Endothelial cell (in vitro differentiated cells): ENCODE results near the gene CEP295NL. TPM values are rescaled to one million over a fixed set of nuclear protein-coding genes. Genes with fewer than 3 reads are reported as not detected.

Source experiments
- DNase-seq: peaks from one replicate; pipeline ENCODE4 v3.0.0; 2021; ENCODE audit warnings: low spot score
- H3K27ac Mint-ChIP-seq: one replicate; pipeline ENCODE4 v1.8.0; 2021; ENCODE audit warnings: mixed read lengths, inconsistent platforms; ENCODE audit not compliant: unreplicated experiment
- H3K27me3 Mint-ChIP-seq: one replicate; pipeline ENCODE4 v1.8.0; 2021; ENCODE audit warnings: mild to moderate bottlenecking, moderate library complexity, mixed read lengths, inconsistent platforms; ENCODE audit not compliant: unreplicated experiment
- H3K36me3 Mint-ChIP-seq: one replicate; pipeline ENCODE4 v1.8.0; 2021; ENCODE audit warnings: mild to moderate bottlenecking, low read depth, mixed read lengths, inconsistent platforms; ENCODE audit not compliant: unreplicated experiment
- H3K4me1 Mint-ChIP-seq: one replicate; pipeline ENCODE4 v1.8.0; 2021; ENCODE audit warnings: mild to moderate bottlenecking, mixed read lengths, inconsistent platforms; ENCODE audit not compliant: unreplicated experiment
- H3K4me3 Mint-ChIP-seq: one replicate; pipeline ENCODE4 v1.8.0; 2021; ENCODE audit warnings: mild to moderate bottlenecking, mixed read lengths, inconsistent platforms; ENCODE audit not compliant: unreplicated experiment
- H3K9me3 Mint-ChIP-seq: one replicate; pipeline ENCODE4 v1.8.0; 2021; ENCODE audit warnings: mixed read lengths, inconsistent platforms; ENCODE audit not compliant: unreplicated experiment
- total RNA-seq: library from RNA; stranded (reverse); fragmentation: NEBNext Ultra II Directional; extraction: Animal tissue kit (Norgen Biotek cat#: 25700); gene quantifications from one replicate; pipeline ENCODE4 v1.2.1, GENCODE V29; 2021; ENCODE audit not compliant: unreplicated experiment
- TF ChIP-seq, protein P1 (sequence below): fragments of 200-600 bp; sonication (generic); IDR thresholded peaks from one replicate; pipeline ENCODE4 v1.5.0; 2021; ENCODE audit warnings: antibody characterized with exemption; ENCODE audit not compliant: unreplicated experiment

The CEP295NL gene
- total RNA-seq, 1 donor from 2014 or later = 1.4 TPM

DNA sequence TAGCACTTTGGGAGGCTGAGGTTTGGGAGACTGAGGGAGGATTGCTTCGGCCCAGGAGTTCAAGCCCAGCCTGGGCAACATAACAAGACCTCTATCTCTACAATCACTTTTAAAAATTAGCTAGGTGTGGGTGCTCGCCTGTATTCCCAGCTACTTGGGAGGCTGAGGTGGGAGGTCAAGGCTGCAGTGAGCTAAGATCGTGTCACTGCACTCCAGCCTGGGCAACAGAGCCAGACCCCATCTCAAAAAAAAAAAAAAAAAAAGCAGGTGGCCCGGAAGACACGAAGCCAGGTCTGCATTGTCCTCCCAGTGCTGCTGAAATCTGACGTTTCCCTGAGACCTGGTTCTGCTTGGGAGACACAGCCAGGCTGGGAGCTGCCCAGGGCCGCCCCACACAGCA is 41.0 kb upstream of the CEP295NL start:
- no peak for DNase-seq
- no peaks in the 10 kb centered on the region for H3K9me3 Mint-ChIP-seq
- H3K36me3 Mint-ChIP-seq = no peaks in the 10 kb centered on the region
- no peak overlapping the region for H3K4me3 Mint-ChIP-seq
- TF ChIP-seq, protein P1, sequence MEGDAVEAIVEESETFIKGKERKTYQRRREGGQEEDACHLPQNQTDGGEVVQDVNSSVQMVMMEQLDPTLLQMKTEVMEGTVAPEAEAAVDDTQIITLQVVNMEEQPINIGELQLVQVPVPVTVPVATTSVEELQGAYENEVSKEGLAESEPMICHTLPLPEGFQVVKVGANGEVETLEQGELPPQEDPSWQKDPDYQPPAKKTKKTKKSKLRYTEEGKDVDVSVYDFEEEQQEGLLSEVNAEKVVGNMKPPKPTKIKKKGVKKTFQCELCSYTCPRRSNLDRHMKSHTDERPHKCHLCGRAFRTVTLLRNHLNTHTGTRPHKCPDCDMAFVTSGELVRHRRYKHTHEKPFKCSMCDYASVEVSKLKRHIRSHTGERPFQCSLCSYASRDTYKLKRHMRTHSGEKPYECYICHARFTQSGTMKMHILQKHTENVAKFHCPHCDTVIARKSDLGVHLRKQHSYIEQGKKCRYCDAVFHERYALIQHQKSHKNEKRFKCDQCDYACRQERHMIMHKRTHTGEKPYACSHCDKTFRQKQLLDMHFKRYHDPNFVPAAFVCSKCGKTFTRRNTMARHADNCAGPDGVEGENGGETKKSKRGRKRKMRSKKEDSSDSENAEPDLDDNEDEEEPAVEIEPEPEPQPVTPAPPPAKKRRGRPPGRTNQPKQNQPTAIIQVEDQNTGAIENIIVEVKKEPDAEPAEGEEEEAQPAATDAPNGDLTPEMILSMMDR = no peak
- H3K27me3 Mint-ChIP-seq = peaks cover 4% of the 10 kb centered on the region
- H3K4me1 Mint-ChIP-seq = no peaks in the 10 kb centered on the region
- no peak overlapping the region for H3K27ac Mint-ChIP-seq

DNA sequence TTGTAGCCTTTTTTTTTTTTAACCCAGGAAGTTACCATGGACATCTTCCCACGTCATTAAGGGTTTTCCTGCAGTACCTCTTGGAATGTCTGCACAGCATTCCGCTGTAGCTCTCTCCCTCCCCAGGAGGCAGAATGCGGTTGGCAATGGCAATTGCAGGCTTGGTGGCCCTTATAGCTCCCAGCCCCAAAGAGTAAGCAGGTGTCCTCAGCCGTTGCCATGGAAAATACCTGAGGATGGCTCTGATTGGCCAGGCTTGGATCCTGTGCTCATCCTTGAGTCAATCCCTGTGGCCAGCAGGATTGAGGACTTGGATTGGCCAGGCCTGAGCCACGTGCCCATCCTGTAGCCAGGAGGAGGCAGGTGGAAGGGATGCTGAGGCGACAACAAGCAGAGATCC is 37.7 kb upstream of the CEP295NL start:
- H3K4me3 Mint-ChIP-seq = no peak overlapping the region
- H3K27ac Mint-ChIP-seq = no peak overlapping the region
- no peaks in the 10 kb centered on the region for H3K27me3 Mint-ChIP-seq
- no peaks in the 10 kb centered on the region for H3K9me3 Mint-ChIP-seq
- no peaks in the 10 kb centered on the region for H3K4me1 Mint-ChIP-seq
- no peaks in the 10 kb centered on the region for H3K36me3 Mint-ChIP-seq
- TF ChIP-seq, protein P1 = no peak
- no peak for DNase-seq

DNA sequence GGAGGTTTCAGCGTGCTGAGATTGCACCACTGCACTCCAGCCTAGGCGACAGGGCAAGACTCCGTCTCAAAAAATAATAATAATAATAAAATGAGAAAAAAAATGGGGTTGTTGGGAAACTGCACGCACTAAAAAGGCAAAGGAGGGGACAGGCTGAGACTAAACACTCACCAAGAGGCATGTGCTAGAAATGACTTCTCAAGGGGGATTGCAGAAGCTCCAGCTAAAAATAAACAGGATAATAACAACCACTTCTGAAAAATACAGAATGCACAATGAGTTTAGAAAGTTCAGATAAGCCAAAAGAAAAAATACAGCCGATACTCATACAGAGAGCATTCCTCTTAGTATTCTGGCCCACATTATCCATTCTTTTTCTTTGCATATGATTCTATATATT is 37.3 kb upstream of the CEP295NL start:
- DNase-seq = no peak
- Mint-ChIP-seq H3K4me1 (no peaks in the 10 kb centered on the region), H3K27ac (no peak overlapping the region), H3K27me3 (peaks cover 1% of the 10 kb centered on the region), H3K4me3 (no peak overlapping the region), H3K36me3 (no peaks in the 10 kb centered on the region), H3K9me3 (no peaks in the 10 kb centered on the region)
- TF ChIP-seq, protein P1 = no peak

DNA sequence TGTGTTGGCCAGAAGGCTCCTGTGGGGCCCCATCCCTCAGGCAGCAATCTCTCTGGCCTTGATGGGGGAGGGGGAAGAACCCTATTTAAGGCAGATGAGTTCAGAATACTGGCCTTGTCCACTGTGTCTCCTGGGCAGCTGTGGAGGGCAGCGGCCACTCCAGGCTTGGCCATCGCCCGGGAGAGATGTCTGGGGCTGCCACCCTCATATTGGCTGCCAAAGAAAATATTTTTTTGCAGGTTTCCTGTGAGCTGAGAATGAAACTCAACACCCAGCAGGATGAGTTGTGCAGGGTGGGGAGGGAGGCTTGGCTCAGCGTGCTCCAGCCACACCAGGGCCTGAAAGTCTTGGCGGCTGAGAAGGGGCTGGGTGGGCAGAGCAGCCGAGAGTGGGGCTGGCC is 36.6 kb upstream of the CEP295NL start:
- DNase-seq = no peak
- Mint-ChIP-seq H3K4me3 (no peak overlapping the region), H3K4me1 (peaks cover under 1% of the 10 kb centered on the region), H3K9me3 (no peaks in the 10 kb centered on the region), H3K27ac (no peak overlapping the region), H3K27me3 (peaks cover 1% of the 10 kb centered on the region), H3K36me3 (no peaks in the 10 kb centered on the region)
- TF ChIP-seq, protein P1 = no peak

DNA sequence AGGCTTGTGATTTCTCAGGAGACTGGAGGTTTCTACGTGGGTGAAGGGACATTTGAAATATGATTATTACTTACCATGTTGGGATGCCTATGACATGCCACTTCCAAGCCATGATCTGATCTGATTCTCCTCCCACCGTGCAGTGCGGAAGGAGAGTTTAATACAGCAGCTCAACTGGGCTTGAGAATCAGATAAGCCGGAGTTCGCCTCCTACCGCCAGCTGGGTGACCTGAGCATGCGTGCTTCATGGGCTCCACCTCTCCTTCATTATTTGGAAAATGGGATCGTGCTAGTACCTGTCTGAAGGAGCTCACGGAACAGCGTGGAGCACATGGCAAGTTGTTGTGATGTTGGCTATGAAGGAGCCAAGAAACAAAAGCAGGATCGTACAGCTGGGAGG is 34.6 kb upstream of the CEP295NL start:
- peaks cover 6% of the 10 kb centered on the region for H3K27me3 Mint-ChIP-seq
- peaks cover 7% of the 10 kb centered on the region for H3K4me1 Mint-ChIP-seq
- no peaks in the 10 kb centered on the region for H3K36me3 Mint-ChIP-seq
- DNase-seq = no peak
- TF ChIP-seq, protein P1 = no peak
- no peaks in the 10 kb centered on the region for H3K9me3 Mint-ChIP-seq
- H3K27ac Mint-ChIP-seq = no peak overlapping the region
- no peak overlapping the region for H3K4me3 Mint-ChIP-seq
